Activated naive CD4-positive, alpha-beta T cell treated with anti-CD3 and anti-CD28 coated beads for 36 hours (primary cell): Measurements from ENCODE around the gene SEC14L2. TPM values are rescaled to one million over a fixed set of nuclear protein-coding genes. Genes with fewer than 3 reads are reported as not detected.

ENCODE experiments used
- CTCF ChIA-PET: fragments of 350-600 bp; sonication (Branson Sonifier 250); formaldehyde crosslinking; loops from one replicate; lab custom pipeline; 2021; ENCODE audit warnings: antibody characterized with exemption; lab: Charles Lee
- DNase-seq: peaks from one replicate; pipeline ENCODE4 v3.0.0-alpha.2; 2020
- H3K27ac Mint-ChIP-seq: one replicate; pipeline ENCODE4 v1.8.0; 2021; ENCODE audit warnings: mild to moderate bottlenecking, mixed read lengths
- H3K27me3 Mint-ChIP-seq: one replicate; pipeline ENCODE4 v1.8.0; 2021; ENCODE audit warnings: low read depth, mixed read lengths
- H3K36me3 Mint-ChIP-seq: one replicate; pipeline ENCODE4 v1.8.0; 2021; ENCODE audit warnings: low read depth, mixed read lengths
- H3K4me1 Mint-ChIP-seq: one replicate; pipeline ENCODE4 v1.8.0; 2021; ENCODE audit warnings: low read depth, mixed read lengths
- H3K4me3 Mint-ChIP-seq: one replicate; pipeline ENCODE4 v1.8.0; 2021; ENCODE audit warnings: mild to moderate bottlenecking, moderate library complexity, mixed read lengths
- H3K9me3 Mint-ChIP-seq: one replicate; pipeline ENCODE4 v1.8.0; 2021; ENCODE audit warnings: mixed read lengths
- intact Hi-C: fragments of 100-400 bp; cut with micrococcal nuclease; formaldehyde crosslinking; loops from one replicate; pipeline ENCODE4 v1.15.1; 2023
- total RNA-seq, 2 experiments: library from RNA; stranded (reverse); gene quantifications; one replicate each; pipeline ENCODE4 v1.2.3, GENCODE V29; 2021

Gene SEC14L2
- total RNA-seq, 2 experiments from 2014 or later: 8.2 to 8.8 TPM

DNA sequence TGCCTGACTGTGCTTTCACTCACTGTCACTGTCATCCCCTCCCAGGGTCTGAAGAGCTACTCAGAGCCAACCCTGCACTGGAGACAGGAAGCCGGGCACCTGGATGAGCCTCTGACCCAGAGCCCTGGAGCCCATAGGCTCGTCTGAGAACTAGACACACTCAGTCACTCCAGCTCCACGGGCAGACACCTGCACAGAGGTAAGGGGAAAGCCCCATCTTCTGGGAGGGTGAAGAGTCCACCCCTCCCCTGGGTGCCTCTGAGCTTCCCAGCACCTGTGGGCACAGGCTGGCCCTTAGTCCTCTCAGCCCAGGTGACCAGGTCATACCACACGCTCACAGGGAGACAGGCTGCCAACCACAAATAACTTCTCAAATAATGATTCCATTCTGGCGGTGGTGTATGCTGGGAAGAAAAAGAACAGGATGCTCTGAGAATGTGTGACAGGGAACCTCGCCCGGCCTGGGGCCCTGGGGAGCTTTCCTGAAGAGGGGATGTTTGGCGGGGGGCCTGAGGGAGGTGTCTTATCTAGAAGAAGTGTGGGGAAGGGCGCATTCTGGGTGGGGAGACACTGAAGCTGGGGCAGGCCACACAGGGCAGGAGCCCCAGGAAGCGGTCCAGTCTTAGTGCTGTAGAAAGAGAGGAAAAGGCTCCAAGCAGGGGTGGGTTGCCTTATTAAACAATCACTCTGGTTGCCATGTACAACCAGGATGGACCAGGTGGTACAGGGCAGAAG is 34.7 kb upstream of the SEC14L2 start:
- no peak overlapping the region for H3K27ac Mint-ChIP-seq
- no peaks in the 10 kb centered on the region for H3K27me3 Mint-ChIP-seq

DNA sequence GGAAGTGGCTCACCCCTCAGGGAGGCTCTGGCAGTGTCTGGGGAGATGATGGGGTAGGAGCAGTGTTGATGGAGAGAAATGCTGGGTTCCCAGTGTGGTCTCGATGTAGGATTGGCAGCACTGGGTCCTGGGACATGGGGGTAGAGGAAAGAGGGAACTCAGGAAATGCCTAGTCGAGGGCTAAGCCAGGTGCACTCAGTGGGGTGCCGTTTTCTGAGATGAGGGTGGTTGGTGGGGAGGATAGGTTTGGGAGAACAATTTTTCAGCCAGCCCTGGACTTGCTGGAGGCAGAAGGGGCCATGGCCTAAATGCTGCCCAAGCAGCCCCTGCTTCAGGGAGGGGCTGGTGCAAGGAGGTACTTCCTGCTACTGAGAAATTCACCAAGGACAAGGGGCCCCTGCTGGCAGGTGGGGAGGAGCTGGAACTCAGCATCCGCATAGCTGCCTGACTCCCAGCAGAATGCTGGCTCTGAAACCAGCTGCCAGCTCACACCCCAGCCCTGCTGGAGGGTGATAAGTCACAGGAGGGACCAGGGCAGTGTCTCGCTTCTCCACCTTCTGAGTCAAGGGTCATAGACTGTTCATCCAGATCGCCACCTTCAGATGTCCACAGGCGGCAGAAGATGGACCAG is 34.1 kb upstream of the SEC14L2 start:
- Mint-ChIP-seq H3K9me3 (no peaks in the 10 kb centered on the region), H3K4me1 (peaks cover 4% of the 10 kb centered on the region), H3K27me3 (no peaks in the 10 kb centered on the region), H3K27ac (no peak overlapping the region), H3K36me3 (peaks cover 3% of the 10 kb centered on the region), H3K4me3 (no peak overlapping the region)
- DNase-seq: no peak
- CTCF ChIA-PET: interaction anchor here (2.8 kb wide), 1 partner anchor 75 kb away, joined by 13 read pairs; no protein-coding TSS in a partner anchor
- intact Hi-C loops: no loop called here

More for the DNA sequence above, 34.7 kb upstream of the SEC14L2 start:
- CTCF ChIA-PET: interaction anchor here (2.8 kb wide), 1 partner anchor 74 kb away, joined by 13 read pairs; no protein-coding TSS in a partner anchor
- no peak for DNase-seq
- no peaks in the 10 kb centered on the region for H3K9me3 Mint-ChIP-seq
- intact Hi-C loops: no loop called here
- H3K4me1 Mint-ChIP-seq: peaks cover 8% of the 10 kb centered on the region
- no peak overlapping the region for H3K4me3 Mint-ChIP-seq
- H3K36me3 Mint-ChIP-seq: peaks cover 3% of the 10 kb centered on the region

DNA sequence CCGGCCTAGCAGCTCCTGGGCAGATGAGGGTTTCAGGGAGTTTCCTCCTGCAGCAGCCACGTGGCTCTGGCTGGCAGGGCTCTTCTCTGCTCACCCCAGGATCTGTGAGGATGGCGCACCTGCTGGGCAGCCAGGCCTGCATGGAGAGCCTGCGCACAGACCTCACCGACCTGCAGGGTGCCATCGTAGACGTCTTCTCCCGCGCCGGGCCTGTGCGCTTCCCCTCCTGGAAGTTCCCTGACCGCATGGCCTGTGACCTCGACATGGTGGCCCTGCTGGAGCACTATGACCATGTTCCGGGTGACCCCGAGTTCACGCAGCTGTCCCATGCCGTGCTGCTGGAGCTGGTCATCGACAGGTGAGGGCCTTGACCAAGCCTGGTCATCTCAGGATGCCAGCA is 30.9 kb upstream of the SEC14L2 start:
- no peak overlapping the region for H3K27ac Mint-ChIP-seq
- no peak for DNase-seq
- no peaks in the 10 kb centered on the region for H3K4me1 Mint-ChIP-seq
- H3K9me3 Mint-ChIP-seq: no peaks in the 10 kb centered on the region
- no peak overlapping the region for H3K4me3 Mint-ChIP-seq
- peaks cover 3% of the 10 kb centered on the region for H3K36me3 Mint-ChIP-seq
- no peaks in the 10 kb centered on the region for H3K27me3 Mint-ChIP-seq
- CTCF ChIA-PET: interaction anchor here (4.8 kb wide), 1 partner anchor 78 kb away, joined by 22 read pairs; no protein-coding TSS in a partner anchor
- intact Hi-C loops: no loop called here

DNA sequence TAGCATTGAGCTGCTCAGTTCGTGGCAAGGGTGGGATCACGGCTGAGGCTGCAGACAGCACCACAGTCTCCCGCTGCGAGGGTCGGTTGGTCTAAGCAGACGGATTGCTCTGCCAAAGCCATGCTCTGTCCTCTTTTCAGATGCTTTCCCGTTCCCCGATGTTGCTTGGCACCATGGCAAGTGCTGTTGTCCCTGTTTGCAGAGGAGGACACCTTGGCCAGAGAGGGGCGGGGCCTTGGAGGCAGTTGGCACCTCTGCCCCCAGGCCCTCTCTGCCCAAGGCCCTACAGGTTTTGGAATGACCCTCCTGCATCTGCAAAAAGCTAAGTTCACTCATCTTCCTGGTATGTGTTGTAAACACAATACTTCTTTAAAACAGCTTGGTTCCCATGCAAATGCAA is 28.4 kb upstream of the SEC14L2 start:
- Mint-ChIP-seq H3K9me3 (no peaks in the 10 kb centered on the region), H3K36me3 (peaks cover 3% of the 10 kb centered on the region), H3K27me3 (no peaks in the 10 kb centered on the region), H3K4me1 (no peaks in the 10 kb centered on the region), H3K27ac (no peak overlapping the region), H3K4me3 (no peak overlapping the region)
- CTCF ChIA-PET: interaction anchor here (0.6 to 4.8 kb wide), 3 partner anchors 13 to 80 kb away, joined by 4 to 22 read pairs (median 4); no protein-coding TSS in a partner anchor
- no peak for DNase-seq
- intact Hi-C loops: no loop called here

DNA sequence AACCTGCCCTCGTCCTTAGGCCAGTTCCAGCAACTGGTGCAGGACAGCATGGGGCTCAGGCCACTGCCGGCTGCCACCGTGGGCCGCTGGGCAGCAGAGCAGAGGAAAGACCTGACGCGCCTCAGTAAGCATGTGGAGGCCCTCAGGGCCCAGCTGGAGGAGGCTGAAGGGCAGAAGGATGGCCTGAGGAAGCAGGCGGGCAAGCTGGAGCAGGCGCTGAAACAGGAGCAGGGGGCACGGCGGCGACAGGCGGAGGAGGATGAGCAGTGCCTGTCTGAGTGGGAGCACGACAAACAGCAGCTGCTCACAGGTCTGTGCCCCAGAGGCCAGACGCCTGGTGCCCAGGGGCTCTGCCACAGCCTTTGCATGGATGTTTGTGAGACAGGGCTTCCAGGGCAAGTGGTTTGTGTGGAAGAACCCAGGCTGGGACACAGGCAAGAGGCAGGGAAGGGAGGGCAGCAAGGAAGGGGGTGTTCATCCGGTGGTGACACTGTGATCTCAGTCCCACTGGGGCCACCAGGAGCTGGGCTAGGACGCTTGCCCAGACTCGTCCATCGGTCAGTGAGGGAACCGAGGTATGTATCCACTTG is 26.1 kb upstream of the SEC14L2 start:
- Mint-ChIP-seq H3K27ac (no peak overlapping the region), H3K9me3 (no peaks in the 10 kb centered on the region), H3K36me3 (peaks cover 3% of the 10 kb centered on the region), H3K27me3 (no peaks in the 10 kb centered on the region), H3K4me3 (no peak overlapping the region), H3K4me1 (no peaks in the 10 kb centered on the region)
- CTCF ChIA-PET: interaction anchor here (1.8 kb wide), 1 partner anchor 83 kb away, joined by 6 read pairs; no protein-coding TSS in a partner anchor
- intact Hi-C loops: no loop called here
- no peak for DNase-seq

DNA sequence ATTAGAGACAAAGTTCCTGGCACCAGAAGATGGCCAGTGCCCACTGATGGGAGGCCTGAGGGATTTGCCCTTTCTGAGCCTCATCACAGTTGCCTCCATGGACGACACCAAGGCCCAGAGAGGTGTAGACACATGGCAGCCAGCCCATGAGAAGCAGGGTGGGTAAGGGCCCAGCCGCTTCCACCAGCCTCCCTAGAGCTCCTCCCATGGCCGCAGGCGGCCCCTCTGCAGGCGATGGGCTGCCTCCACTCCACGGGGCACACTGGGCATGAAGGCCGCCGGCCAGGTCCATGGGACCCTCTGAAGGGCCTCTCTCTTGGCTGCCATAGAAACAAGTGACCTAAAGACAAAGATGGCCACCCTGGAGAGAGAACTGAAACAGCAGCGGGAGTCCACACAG is 25.5 kb upstream of the SEC14L2 start:
- intact Hi-C loops: no loop called here
- Mint-ChIP-seq H3K36me3 (peaks cover 2% of the 10 kb centered on the region), H3K9me3 (no peaks in the 10 kb centered on the region), H3K4me3 (no peak overlapping the region), H3K27ac (no peak overlapping the region), H3K4me1 (no peaks in the 10 kb centered on the region), H3K27me3 (no peaks in the 10 kb centered on the region)
- CTCF ChIA-PET: interaction anchor here (1.8 kb wide), 1 partner anchor 84 kb away, joined by 6 read pairs; no protein-coding TSS in a partner anchor
- DNase-seq: no peak

DNA sequence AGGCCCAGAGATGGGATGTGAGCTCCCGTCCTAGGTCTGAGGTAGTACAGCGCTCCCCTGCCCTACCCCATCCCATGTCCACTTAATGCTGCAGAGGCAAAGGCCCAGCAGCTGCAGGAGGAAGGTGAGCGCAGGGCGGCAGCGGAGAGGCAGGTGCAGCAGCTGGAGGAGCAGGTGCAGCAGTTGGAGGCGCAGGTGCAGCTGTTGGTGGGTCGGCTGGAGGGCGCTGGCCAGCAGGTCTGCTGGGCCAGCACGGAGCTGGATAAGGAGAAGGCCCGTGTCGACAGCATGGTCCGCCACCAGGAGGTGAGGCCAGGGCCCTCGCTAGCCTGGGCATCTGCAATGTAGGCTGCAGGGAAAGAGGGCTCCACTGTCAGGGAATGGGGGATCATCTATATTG is 24.8 kb upstream of the SEC14L2 start:
- CTCF ChIA-PET: interaction anchor here (1.8 kb wide), 1 partner anchor 84 kb away, joined by 6 read pairs; no protein-coding TSS in a partner anchor
- H3K4me3 Mint-ChIP-seq: no peak overlapping the region
- no peak overlapping the region for H3K27ac Mint-ChIP-seq
- no peaks in the 10 kb centered on the region for H3K36me3 Mint-ChIP-seq
- no peaks in the 10 kb centered on the region for H3K4me1 Mint-ChIP-seq
- intact Hi-C loops: no loop called here
- no peaks in the 10 kb centered on the region for H3K9me3 Mint-ChIP-seq
- H3K27me3 Mint-ChIP-seq: no peaks in the 10 kb centered on the region
- no peak for DNase-seq

DNA sequence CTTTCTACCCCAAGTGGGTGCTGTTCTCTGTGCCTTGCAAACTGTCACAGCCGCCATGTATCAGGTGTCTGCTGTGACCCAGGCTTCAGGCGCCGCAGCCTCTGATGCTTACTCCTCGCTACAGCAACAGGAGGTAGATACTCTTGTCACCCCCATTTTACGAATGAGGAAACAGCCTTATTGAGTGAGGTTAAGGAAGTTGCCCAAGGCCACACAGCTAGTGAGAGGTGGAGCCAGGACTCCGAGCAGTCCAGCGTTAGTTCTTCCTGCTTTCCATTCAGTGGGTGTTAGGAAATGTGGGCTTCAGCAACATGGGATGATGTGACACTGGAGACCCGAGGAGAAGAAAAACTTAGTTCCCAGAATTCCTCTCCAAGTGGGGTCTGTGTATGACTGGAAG is 23.9 kb upstream of the SEC14L2 start:
- Mint-ChIP-seq H3K4me1 (no peaks in the 10 kb centered on the region), H3K4me3 (no peak overlapping the region), H3K9me3 (no peaks in the 10 kb centered on the region), H3K27me3 (no peaks in the 10 kb centered on the region), H3K36me3 (no peaks in the 10 kb centered on the region), H3K27ac (no peak overlapping the region)
- DNase-seq: no peak
- CTCF ChIA-PET: no interaction called here
- intact Hi-C loops: no loop called here

DNA sequence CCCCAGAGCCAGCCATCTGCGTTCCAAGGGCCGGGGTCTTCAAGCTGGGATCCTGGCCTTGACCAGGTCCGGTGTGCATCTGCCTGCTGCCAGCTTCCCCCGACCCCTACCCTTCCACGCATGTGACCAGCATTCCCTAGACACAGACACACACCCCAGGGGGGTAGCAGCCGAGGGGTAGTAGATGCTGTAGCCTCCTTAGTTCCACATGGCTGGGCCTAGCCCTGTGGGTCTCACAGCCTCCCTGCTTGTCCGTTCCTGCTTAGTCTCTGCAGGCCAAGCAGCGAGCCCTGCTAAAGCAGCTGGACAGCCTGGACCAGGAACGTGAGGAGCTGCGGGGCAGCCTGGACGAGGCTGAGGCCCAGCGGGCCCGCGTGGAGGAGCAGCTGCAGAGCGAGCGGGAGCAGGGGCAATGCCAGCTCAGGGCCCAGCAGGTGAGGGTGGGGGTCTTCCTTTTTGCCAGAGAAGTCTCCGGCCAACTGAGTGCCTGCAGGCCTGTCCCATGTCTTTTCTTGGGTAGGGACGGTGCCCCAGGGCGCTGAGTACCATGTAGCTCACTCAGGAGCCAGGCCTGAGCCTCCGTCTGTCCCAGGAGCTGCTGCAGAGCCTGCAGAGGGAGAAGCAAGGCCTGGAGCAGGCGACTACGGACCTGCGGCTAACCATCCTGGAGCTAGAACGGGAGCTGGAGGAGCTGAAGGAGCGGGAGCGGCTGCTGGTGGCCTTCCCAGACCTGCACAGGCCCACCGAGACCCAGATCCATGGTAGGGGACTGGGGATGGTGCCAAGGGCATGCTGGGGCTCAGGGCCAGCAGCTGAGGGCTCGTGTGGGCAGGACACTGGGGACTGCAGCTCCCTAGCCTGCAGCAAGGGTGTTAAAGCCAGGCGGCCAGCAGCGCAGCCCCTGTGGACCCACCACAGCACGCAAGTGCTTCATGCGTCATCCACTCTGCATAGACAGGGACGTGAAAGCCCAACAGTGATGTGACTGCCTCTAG is 23.2 kb upstream of the SEC14L2 start:
- Mint-ChIP-seq H3K27ac (no peak overlapping the region), H3K4me3 (no peak overlapping the region), H3K9me3 (no peaks in the 10 kb centered on the region), H3K36me3 (no peaks in the 10 kb centered on the region), H3K27me3 (no peaks in the 10 kb centered on the region), H3K4me1 (no peaks in the 10 kb centered on the region)
- CTCF ChIA-PET: interaction anchor here (0.6 to 1.6 kb wide), 2 partner anchors 15 to 17 kb away, joined by 3 read pairs; no protein-coding TSS in a partner anchor
- intact Hi-C loops: no loop called here
- DNase-seq: no peak

DNA sequence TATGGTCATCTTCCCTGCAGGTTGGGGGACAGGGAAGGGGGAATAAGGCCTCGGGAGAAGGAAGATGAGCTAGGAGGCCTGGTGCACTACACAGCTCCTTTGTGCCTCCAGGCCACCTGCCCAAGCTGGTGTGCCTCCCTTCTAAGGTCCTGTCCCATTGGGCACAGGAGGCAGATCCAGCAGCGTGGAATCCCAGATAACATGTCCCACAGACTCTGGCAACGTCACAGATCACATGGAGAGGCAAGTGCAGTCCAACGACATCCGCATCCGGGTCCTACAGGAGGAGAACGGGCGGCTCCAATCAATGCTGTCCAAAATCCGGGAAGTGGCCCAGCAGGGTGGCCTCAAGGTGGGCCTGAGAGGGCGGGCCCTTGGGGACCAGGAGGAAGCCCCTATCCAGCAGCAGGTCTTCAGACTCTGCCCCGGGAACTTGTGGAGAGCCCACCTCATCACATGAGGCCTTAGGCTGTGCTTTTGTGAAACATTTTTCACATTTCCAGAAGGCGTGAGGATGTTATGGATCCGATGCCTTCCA is 21.4 kb upstream of the SEC14L2 start:
- CTCF ChIA-PET: interaction anchor here (0.5 to 1.6 kb wide), 3 partner anchors 11 to 714 kb away, joined by 3 to 4 read pairs (median 3); no protein-coding TSS in a partner anchor
- intact Hi-C loops: no loop called here
- Mint-ChIP-seq H3K4me3 (no peak overlapping the region), H3K9me3 (no peaks in the 10 kb centered on the region), H3K27me3 (no peaks in the 10 kb centered on the region), H3K4me1 (no peaks in the 10 kb centered on the region), H3K36me3 (no peaks in the 10 kb centered on the region), H3K27ac (no peak overlapping the region)
- DNase-seq: no peak

DNA sequence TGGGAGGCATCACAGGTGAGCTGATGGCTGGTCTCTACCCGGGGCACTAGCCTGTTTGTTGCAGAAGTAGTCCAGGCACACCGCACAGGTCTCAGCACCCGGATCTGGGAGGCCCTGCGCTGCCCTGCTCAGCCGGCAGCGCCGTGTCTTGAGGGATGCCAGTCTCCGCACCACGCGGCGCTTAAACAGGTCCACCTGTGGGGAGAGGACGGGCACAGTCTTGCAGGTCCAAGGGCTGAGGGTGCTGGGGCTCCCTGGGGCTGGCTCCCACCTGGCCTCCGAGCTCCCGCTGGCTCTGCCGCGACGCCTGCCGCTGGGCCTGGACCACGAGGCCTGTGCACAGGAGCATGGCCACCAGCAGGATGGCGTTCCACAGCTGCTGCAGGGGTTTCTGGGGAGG is 16.8 kb upstream of the SEC14L2 start:
- Mint-ChIP-seq H3K36me3 (no peaks in the 10 kb centered on the region), H3K9me3 (no peaks in the 10 kb centered on the region), H3K4me3 (no peak overlapping the region), H3K27me3 (no peaks in the 10 kb centered on the region), H3K27ac (no peak overlapping the region), H3K4me1 (no peaks in the 10 kb centered on the region)
- CTCF ChIA-PET: interaction anchor here (0.8 to 14.3 kb wide), 2 partner anchors 91 to 117 kb away, joined by 3 to 287 read pairs; partner anchors contain the start of gene CASTOR1
- DNase-seq: no peak
- intact Hi-C loops: no loop called here
